ENCODE data around the gene SMAD3. TPM values are rescaled to one million over a fixed set of nuclear protein-coding genes. Genes with fewer than 3 reads are reported as not detected.

The SMAD3 gene
- total RNA-seq, 1 experiment from 2014 or later = 89.2 TPM

- ChIA-PET RAD21 (ENCODE audit: low non-redundant PET in 1 of 2, low total read pairs in 2 of 2, uncharacterized antibody in 2 of 2, unreplicated experiment in 2 of 2) (no interaction called here), POLR2A (interaction anchor here (1.0 to 1.3 kb wide), 3 partner anchors 15 to 17 kb away, joined by 3 to 4 read pairs (median 3); no protein-coding TSS in a partner anchor), CTCF (no interaction called here)
- no peaks in the 10 kb centered on the region for H3K27me3 ChIP-seq (ENCODE audit: insufficient read depth, low read length)
- peaks cover 71 to 91% of the 10 kb centered on the region in 2 experiments for H3K4me1 ChIP-seq (ENCODE audit: control insufficient read depth in 1 of 2, insufficient read depth in 2 of 2, low read length in 2 of 2)
- H4K20me1 ChIP-seq (ENCODE audit: insufficient read depth) = no peaks in the 10 kb centered on the region
- peak overlapping the region; percentile 76 for H3K9ac ChIP-seq (ENCODE audit: low read length)
- H3K4me2 ChIP-seq (ENCODE audit: low read length) = peak overlapping the region; percentile 73
- DNase-seq (ENCODE audit: low read depth, low spot score) = no peak
- H3K4me3 ChIP-seq (replicated peaks in 1 of 2; ENCODE audit: low read depth in 1 of 2, low read length in 2 of 2) = no peak overlapping the region
- ATAC-seq = 0 out of 2 replicates have a peak, but pooled peaks have one; percentile 6
- H3K36me3 ChIP-seq (ENCODE audit: control insufficient read depth in 1 of 2, insufficient read depth in 2 of 2, low read length in 2 of 2) = peaks cover 0 to 14% of the 10 kb centered on the region in 2 experiments; a peak in 2 of 4 replicates
- H3K9me3 ChIP-seq (ENCODE audit: control insufficient read depth in 1 of 2, insufficient read depth in 1 of 2, low read depth in 1 of 2, low read length in 2 of 2) = peaks cover 0 to 13% of the 10 kb centered on the region in 2 experiments; a peak in 1 of 4 replicates
- H3K79me2 ChIP-seq (ENCODE audit: insufficient read depth, low read length) = peaks cover 89% of the 10 kb centered on the region
- H3K27ac ChIP-seq (ENCODE audit: low read depth, low read length) = peak overlapping the region; percentile 48
- no peak overlapping the region for H2AFZ ChIP-seq (ENCODE audit: low read depth, low read length, poor library complexity, severe bottlenecking)
- TF ChIP-seq SP1 (IDR thresholded peaks at IDR 0.05; ENCODE audit: low read depth) = no peak
- no peak for TF ChIP-seq EZH2 (IDR thresholded peaks at IDR 0.05)
- TF ChIP-seq TCF7L2 (IDR thresholded peaks at IDR 0.05; ENCODE audit: borderline replicate concordance, extremely low read depth, insufficient read depth, insufficient read length) = no peak
- TF ChIP-seq EZH2phosphoT487 (IDR thresholded peaks at IDR 0.05; ENCODE audit: borderline replicate concordance) = no peak
- TF ChIP-seq, protein P1, sequence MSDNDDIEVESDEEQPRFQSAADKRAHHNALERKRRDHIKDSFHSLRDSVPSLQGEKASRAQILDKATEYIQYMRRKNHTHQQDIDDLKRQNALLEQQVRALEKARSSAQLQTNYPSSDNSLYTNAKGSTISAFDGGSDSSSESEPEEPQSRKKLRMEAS (IDR thresholded peaks at IDR 0.05) = no peak
- intact Hi-C loops (cut with micrococcal nuclease) = loop anchor here (10.0 kb wide), 1 partner anchor 195 kb away; no protein-coding TSS in a partner anchor
- H3K9me2 ChIP-seq (ENCODE audit: insufficient read depth) = no peaks in the 10 kb centered on the region
- no TSS peak for BruUV-seq (replicated peaks)
These were observed 44.0 kb downstream of the SMAD3 start for GRCh38 chr15:67109141-67110034.

DNA sequence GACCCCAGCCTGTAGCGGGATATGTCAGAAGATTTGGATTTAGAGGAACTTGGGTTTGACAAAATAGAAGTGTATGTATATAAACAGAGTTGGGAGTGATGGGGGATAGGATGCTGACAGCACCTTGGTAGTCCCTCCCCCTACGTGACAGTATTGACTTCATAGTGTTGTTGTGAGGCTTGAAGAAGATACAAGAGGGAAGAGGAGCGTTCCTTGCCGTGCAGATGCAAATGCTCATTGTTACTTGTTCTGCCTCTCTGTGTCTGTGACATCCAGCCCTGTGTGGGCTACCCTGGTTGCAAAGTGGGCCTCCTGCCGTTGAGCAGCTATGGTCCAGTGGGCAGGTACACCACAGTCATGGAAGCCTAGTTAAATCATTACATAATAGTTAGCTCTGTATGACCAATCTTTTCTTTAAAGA lies 45.0 kb downstream of the SMAD3 start:
- no TSS peak for BruUV-seq (replicated peaks)
- peak overlapping the region; percentile 73 for H3K4me2 ChIP-seq (ENCODE audit: low read length)
- no peak overlapping the region for H2AFZ ChIP-seq (ENCODE audit: low read depth, low read length, poor library complexity, severe bottlenecking)
- H3K36me3 ChIP-seq (ENCODE audit: control insufficient read depth in 1 of 2, insufficient read depth in 2 of 2, low read length in 2 of 2) = peaks cover 0 to 14% of the 10 kb centered on the region in 2 experiments; a peak in 2 of 4 replicates
- intact Hi-C loops (cut with micrococcal nuclease) = no loop called here
- H3K4me3 ChIP-seq (replicated peaks in 1 of 2; ENCODE audit: low read depth in 1 of 2, low read length in 2 of 2) = no peak overlapping the region
- peaks cover 89% of the 10 kb centered on the region for H3K79me2 ChIP-seq (ENCODE audit: insufficient read depth, low read length)
- H3K9me2 ChIP-seq (ENCODE audit: insufficient read depth) = no peaks in the 10 kb centered on the region
- H3K27me3 ChIP-seq (ENCODE audit: insufficient read depth, low read length) = no peaks in the 10 kb centered on the region
- no peak for TF ChIP-seq POLR2AphosphoS5 (IDR thresholded peaks at IDR 0.05; ENCODE audit: low read depth, low read length)
- no peak for TF ChIP-seq CEBPB (IDR thresholded peaks at IDR 0.05; ENCODE audit: low read depth)
- TF ChIP-seq ZNF274 (IDR thresholded peaks at IDR 0.05; ENCODE audit: low read depth, low read length) = no peak
- TF ChIP-seq ELF1 (IDR thresholded peaks at IDR 0.05; ENCODE audit: borderline replicate concordance, low read depth) = no peak
- no peak for TF ChIP-seq POLR2A (IDR thresholded peaks at IDR 0.05; ENCODE audit: borderline replicate concordance, extremely low read depth, insufficient read depth, insufficient read length)
- TF ChIP-seq SRF (IDR thresholded peaks at IDR 0.05; ENCODE audit: low read depth) = no peak
- TF ChIP-seq, protein P1 (IDR thresholded peaks at IDR 0.05) = no peak
- ATAC-seq (no peak), DNase-seq (ENCODE audit: low read depth, low spot score) (no peak)
- peaks cover 0 to 13% of the 10 kb centered on the region in 2 experiments; a peak in 1 of 4 replicates for H3K9me3 ChIP-seq (ENCODE audit: control insufficient read depth in 1 of 2, insufficient read depth in 1 of 2, low read depth in 1 of 2, low read length in 2 of 2)
- peak overlapping the region; percentile 48 for H3K27ac ChIP-seq (ENCODE audit: low read depth, low read length)
- ChIA-PET POLR2A (interaction anchor here (1.3 kb wide), 1 partner anchor 17 kb away, joined by 4 read pairs; no protein-coding TSS in a partner anchor), RAD21 (ENCODE audit: low non-redundant PET in 1 of 2, low total read pairs in 2 of 2, uncharacterized antibody in 2 of 2, unreplicated experiment in 2 of 2) (no interaction called here), CTCF (no interaction called here)
- H3K9ac ChIP-seq (ENCODE audit: low read length) = peak overlapping the region; percentile 76
- H3K4me1 ChIP-seq (ENCODE audit: control insufficient read depth in 1 of 2, insufficient read depth in 2 of 2, low read length in 2 of 2) = peaks cover 70 to 91% of the 10 kb centered on the region in 2 experiments
- H4K20me1 ChIP-seq (ENCODE audit: insufficient read depth) = no peaks in the 10 kb centered on the region
